Measurements from ENCODE around the gene TIGAR.

Gene TIGAR

DNA sequence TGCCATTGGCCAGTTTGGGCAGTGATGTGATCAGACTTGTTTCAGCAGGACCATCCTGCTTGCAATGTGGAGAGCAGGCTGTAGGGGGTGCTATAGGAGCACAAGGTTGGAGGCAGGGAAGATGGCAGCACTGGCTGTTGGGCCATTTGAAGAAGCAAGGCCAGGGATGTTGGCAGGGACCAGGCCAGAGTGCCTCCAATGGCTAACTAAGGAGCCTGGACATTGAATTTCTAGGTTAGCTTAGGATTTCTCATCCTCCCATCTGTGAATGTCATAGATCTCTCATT, 35.0 kb downstream of the TIGAR start:
- no peaks in the 10 kb centered on the region for H3K27me3 ChIP-seq (ENCODE audit: insufficient read depth, low read length, poor library complexity, severe bottlenecking)
- no peak overlapping the region for H2AFZ ChIP-seq (ENCODE audit: low read length)
- no peaks in the 10 kb centered on the region for H3K9me2 ChIP-seq (replicated peaks; ENCODE audit: low read depth, low read length)
- no peak overlapping the region for H3K9ac ChIP-seq (ENCODE audit: low read depth, low read length, poor library complexity, severe bottlenecking)
- H3K4me1 ChIP-seq (ENCODE audit: insufficient read depth, low read length, poor library complexity, severe bottlenecking), result no peaks in the 10 kb centered on the region
- no peaks in the 10 kb centered on the region for H4K20me1 ChIP-seq (ENCODE audit: insufficient read depth, low read length, poor library complexity, severe bottlenecking)
- peaks cover 19% of the 10 kb centered on the region for H3K36me3 ChIP-seq (ENCODE audit: insufficient read depth, low read length)
- H3K9me3 ChIP-seq (ENCODE audit: insufficient read depth, low read depth, low read length), result no peaks in the 10 kb centered on the region
- no peak overlapping the region for H3K4me2 ChIP-seq (ENCODE audit: low read depth, low read length, poor library complexity, severe bottlenecking)
- H3K79me2 ChIP-seq (ENCODE audit: insufficient read depth, low read length), result no peaks in the 10 kb centered on the region
- no peaks in the 10 kb centered on the region for H3F3A ChIP-seq (ENCODE audit: low read depth)
- no peak overlapping the region for H3K4me3 ChIP-seq (ENCODE audit: low read length, poor library complexity, severe bottlenecking)
- TF ChIP-seq CTCF (conservative IDR thresholded peaks at IDR 0.05; ENCODE audit: low read length), result peak; percentile 82
- TF ChIP-seq EZH2phosphoT487 (IDR thresholded peaks at IDR 0.05; ENCODE audit: borderline replicate concordance), result no peak

DNA sequence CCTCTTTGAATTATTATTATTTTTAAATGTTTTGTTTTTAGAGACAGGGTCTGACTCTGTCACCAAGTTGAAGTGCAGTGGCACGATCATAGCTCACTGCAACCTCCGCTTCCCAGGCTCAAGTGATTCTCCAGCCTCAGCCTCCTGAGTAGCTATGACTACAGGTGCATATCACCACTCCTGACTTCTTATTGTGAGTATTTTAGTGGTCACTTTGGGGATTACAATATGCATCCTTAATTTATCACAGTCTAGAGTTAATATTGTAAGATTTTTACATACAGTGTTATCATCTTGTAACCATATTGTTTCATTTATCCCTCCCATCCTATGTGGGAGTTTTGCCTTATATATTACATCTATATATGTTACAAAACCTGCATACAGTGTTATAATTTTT, 45.1 kb downstream of the TIGAR start:
- Histone ChIP-seq H3K9me3 (ENCODE audit: insufficient read depth, low read depth, low read length) (no peaks in the 10 kb centered on the region), H3K9ac (ENCODE audit: low read depth, low read length, poor library complexity, severe bottlenecking) (no peak overlapping the region), H3K27me3 (ENCODE audit: insufficient read depth, low read length, poor library complexity, severe bottlenecking) (no peaks in the 10 kb centered on the region), H3F3A (ENCODE audit: low read depth) (no peaks in the 10 kb centered on the region), H3K79me2 (ENCODE audit: insufficient read depth, low read length) (no peaks in the 10 kb centered on the region), H3K4me3 (ENCODE audit: low read length, poor library complexity, severe bottlenecking) (no peak overlapping the region), H3K9me2 (replicated peaks; ENCODE audit: low read depth, low read length) (no peaks in the 10 kb centered on the region), H3K36me3 (ENCODE audit: insufficient read depth, low read length) (no peaks in the 10 kb centered on the region), H4K20me1 (ENCODE audit: insufficient read depth, low read length, poor library complexity, severe bottlenecking) (no peaks in the 10 kb centered on the region), H3K4me2 (ENCODE audit: low read depth, low read length, poor library complexity, severe bottlenecking) (no peak overlapping the region), H3K4me1 (ENCODE audit: insufficient read depth, low read length, poor library complexity, severe bottlenecking) (no peaks in the 10 kb centered on the region), H2AFZ (ENCODE audit: low read length) (no peak overlapping the region)
- TF ChIP-seq CTCF (conservative IDR thresholded peaks at IDR 0.05; ENCODE audit: low read length) (no peak), EZH2phosphoT487 (IDR thresholded peaks at IDR 0.05; ENCODE audit: borderline replicate concordance) (no peak)

DNA sequence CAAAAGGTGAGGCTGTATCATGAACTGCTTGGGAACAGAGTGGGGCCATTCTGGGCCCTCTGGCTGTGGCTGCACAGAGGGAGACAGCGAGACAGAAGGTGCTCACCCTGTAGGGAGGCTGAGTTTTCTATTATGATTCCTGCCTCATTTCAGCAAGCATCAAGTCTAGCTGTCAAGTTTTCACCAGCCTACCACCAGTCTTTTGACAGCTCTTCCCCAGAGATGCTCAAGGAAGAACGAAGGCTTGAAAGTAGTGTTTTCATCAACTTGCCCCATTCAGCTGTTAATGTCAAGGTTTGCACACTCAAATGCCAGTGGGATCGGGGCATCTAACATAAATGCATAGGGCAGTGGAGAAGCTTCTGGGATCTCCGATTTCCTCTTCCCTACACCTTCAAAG, 48.5 kb downstream of the TIGAR start:
- no peaks in the 10 kb centered on the region for H3K27me3 ChIP-seq (ENCODE audit: insufficient read depth, low read length, poor library complexity, severe bottlenecking)
- H3K9ac ChIP-seq (ENCODE audit: low read depth, low read length, poor library complexity, severe bottlenecking), result no peak overlapping the region
- H3K36me3 ChIP-seq (ENCODE audit: insufficient read depth, low read length), result no peaks in the 10 kb centered on the region
- H3K9me2 ChIP-seq (replicated peaks; ENCODE audit: low read depth, low read length), result no peaks in the 10 kb centered on the region
- H3F3A ChIP-seq (ENCODE audit: low read depth), result no peaks in the 10 kb centered on the region
- no peaks in the 10 kb centered on the region for H3K79me2 ChIP-seq (ENCODE audit: insufficient read depth, low read length)
- no peak overlapping the region for H3K4me3 ChIP-seq (ENCODE audit: low read length, poor library complexity, severe bottlenecking)
- H2AFZ ChIP-seq (ENCODE audit: low read length), result no peak overlapping the region
- no peak for TF ChIP-seq EZH2phosphoT487 (IDR thresholded peaks at IDR 0.05; ENCODE audit: borderline replicate concordance)
- TF ChIP-seq CTCF (conservative IDR thresholded peaks at IDR 0.05; ENCODE audit: low read length), result no peak
- H3K9me3 ChIP-seq (ENCODE audit: insufficient read depth, low read depth, low read length), result no peaks in the 10 kb centered on the region
- H4K20me1 ChIP-seq (ENCODE audit: insufficient read depth, low read length, poor library complexity, severe bottlenecking), result no peaks in the 10 kb centered on the region
- no peak overlapping the region for H3K4me2 ChIP-seq (ENCODE audit: low read depth, low read length, poor library complexity, severe bottlenecking)
- no peaks in the 10 kb centered on the region for H3K4me1 ChIP-seq (ENCODE audit: insufficient read depth, low read length, poor library complexity, severe bottlenecking)
